Articular chondrocyte of knee joint (primary cell): Measurements from ENCODE around the gene HEBP1. TPM values are rescaled to one million over a fixed set of nuclear protein-coding genes. Genes with fewer than 3 reads are reported as not detected.

Experiments
- small RNA-seq: library from RNA; depleted of rRNA; stranded (forward); fragments of <200 nt; gene quantifications from one replicate; pipeline ENCODE3, GENCODE V24; 2012
- total RNA-seq: library from RNA; depleted of rRNA; stranded (reverse); fragments of >200 nt; gene quantifications from 2 replicates; pipeline ENCODE4 v1.2.3, GENCODE V29; 2012

The HEBP1 gene, protein sequence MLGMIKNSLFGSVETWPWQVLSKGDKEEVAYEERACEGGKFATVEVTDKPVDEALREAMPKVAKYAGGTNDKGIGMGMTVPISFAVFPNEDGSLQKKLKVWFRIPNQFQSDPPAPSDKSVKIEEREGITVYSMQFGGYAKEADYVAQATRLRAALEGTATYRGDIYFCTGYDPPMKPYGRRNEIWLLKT
- 10.5 and 11.9 TPM in 2 replicates for total RNA-seq

DNA sequence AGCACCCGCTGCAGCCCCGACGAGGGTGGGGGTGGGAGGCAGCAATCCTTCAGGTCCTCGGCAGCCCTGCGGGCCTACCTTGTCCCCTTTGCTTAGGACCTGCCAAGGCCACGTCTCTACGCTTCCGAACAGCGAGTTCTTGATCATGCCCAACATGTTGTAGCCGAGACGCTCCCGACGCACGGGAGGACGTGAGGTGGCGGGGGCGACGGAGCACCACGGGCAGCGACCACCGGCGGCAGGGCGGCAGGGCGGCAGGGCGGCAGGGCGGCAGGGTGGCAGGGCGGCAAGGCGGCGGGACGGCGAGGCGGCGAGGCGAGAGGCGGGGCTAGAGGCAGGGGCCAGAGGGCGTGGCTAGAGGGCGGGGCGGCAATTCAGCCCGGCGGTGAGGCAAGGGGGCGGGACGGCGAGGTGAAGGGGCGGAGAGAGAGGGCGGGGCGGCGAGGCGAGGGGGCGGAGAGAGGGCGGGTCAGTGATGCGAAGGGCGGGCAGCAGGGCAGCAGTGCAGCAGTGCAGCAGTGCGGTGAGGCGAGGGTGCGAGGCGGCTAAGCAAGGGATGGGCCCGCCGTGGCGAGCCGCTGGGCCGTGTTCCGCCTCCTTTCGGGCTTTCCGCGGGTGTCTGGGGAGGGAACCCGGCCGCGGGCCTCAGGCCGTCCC lies at the start of gene HEBP1:
TSS of gene HEBP1 (minus strand) at position 307 of the 657 bp plus-strand sequence. CDS start at position 156, 151 bp downstream.

DNA sequence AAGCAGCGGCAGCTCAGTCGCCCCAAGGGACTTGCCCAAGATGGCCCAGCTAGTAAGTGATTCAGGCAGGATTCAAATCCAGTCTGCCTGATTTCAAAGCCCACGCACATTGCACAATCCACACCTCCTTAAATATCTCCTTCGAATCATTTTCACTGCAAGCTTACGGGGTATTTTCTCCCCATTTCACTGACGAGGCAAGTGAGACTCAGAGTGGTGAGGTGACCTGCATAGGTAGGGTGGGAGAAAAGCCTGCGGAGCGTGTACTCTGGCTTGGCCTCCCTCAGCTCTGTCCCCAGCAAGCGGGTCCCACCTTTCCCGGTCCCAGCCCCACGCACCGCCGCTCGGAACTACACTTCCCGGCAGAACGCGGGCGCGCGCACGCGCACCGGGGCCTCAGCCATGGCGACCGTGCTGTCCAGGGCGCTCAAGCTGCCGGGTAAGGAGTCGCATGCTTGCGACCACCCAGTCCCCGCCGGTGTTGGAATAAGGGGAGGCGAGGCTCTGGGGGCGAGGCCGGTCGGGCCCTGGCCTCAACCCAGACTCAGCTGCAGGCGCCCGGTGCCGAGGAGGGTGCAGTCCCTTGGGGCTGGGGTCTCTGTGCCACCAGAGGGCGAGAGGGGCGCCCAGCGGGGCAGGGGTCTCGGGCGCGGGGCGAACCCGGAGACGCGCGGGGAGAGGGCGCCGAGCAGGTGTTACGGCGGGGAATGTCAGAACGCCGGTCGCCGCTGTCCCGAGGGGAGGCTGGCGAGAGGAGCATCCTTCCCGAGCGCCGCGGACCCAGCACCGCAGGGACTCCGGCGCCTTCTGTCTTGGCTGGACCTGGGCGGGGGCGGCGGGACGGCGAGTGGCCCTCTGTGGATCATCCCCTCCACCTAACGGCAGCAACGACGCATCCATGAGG lies 44.2 kb upstream of the HEBP1 start, which contains the start of gene FAM234B:
TSS of gene FAM234B (plus strand) at position 380 of the 904 bp plus-strand sequence. CDS start at position 403, 23 bp downstream.

DNA sequence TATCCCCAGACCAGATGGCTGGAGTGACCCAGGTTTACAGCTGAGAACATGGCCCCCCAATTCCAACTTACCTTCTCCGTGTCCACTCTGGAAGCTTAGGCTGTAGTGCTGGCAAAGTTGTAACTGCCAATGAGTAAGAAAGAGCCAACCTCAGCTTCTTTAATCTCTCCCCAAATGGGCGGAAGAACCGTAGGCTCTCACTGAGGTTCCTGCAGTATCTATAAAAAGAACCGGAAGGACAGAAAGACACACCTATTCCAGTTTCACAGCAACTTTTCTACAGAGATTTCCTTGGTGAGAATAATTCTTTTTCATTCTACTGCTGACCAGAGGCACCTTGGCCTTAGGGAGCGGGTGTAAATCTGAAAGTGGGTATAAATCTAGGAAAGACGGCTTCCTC lies 48.0 kb downstream of the HEBP1 start, which contains the start of gene GPRC5D:
TSS of gene GPRC5D (minus strand) at position 135 of the 400 bp plus-strand sequence. CDS start 1,786 bp downstream, outside the sequence.

Small RNA genes within 50 kb of the gene (small RNA-seq; reads per million reads assigned to genes)
- not detected for gene RF00604

Other genes with a start within 250 kb of the HEBP1 start
- 7.1 and 9.0 TPM in 2 replicates for gene APOLD1, start 214.6 kb downstream of the HEBP1 start, total RNA-seq
- gene DDX47, start 186.9 kb downstream of the HEBP1 start, total RNA-seq, result 68.1 and 79.7 TPM in 2 replicates
- 28.9 and 33.8 TPM in 2 replicates for gene GPRC5A, start 108.7 kb downstream of the HEBP1 start, total RNA-seq
- not detected in 2 replicates for gene GPRC5D, start 48.1 kb downstream of the HEBP1 start, total RNA-seq
- 5.2 and 7.1 TPM in 2 replicates for gene FAM234B, start 44.1 kb upstream of the HEBP1 start, total RNA-seq
- gene GSG1, start 103.4 kb upstream of the HEBP1 start, total RNA-seq, result 0.13 TPM in 1 of 2 replicates, not detected in the other
- 138 and 282 TPM in 2 replicates for gene EMP1, start 196.5 kb upstream of the HEBP1 start, total RNA-seq